Measurements from ENCODE around the gene IL1RAPL1. TPM values are rescaled to one million over a fixed set of nuclear protein-coding genes. Genes with fewer than 3 reads are reported as not detected.

Gene IL1RAPL1
- total and polyA plus RNA-seq, 2 donors (not counting 3 experiments of a cell fraction or from before 2014, with no cell fraction given) = 0.79 to 1.3 TPM

- dilution Hi-C loops (cut with MboI; ENCODE audit: extremely low pct_ligation_motif_present, low sequenced_read_pairs) = no loop called here
- ChIA-PET POLR2A (no interaction called here), CTCF (no interaction called here)
- Histone ChIP-seq H3K4me3 (replicated peaks in 1 of 3; ENCODE audit: insufficient read depth in 1 of 3, low read depth in 1 of 3, low read length in 3 of 3) (no peak overlapping the region), H3K9me1 (replicated peaks; ENCODE audit: control insufficient read depth, extremely low read depth, insufficient read depth, low read length) (no peaks in the 10 kb centered on the region), H3K79me2 (ENCODE audit: control insufficient read depth, insufficient read depth, low read length) (no peaks in the 10 kb centered on the region), H3K27me3 (ENCODE audit: control insufficient read depth in 2 of 2, insufficient read depth in 2 of 2, low read length in 2 of 2) (no peaks in the 10 kb centered on the region), H2AFZ (ENCODE audit: low read depth, low read length) (no peak overlapping the region), H3K9me3 (replicated peaks; ENCODE audit: control insufficient read depth, insufficient read depth, low read length) (no peaks in the 10 kb centered on the region), H3K27ac (ENCODE audit: insufficient read depth, low read depth, low read length) (no peak overlapping the region), H3K9ac (replicated peaks; ENCODE audit: extremely low read depth, insufficient read depth, low read length) (no peak overlapping the region), H3K4me1 (ENCODE audit: control insufficient read depth, extremely low read depth, insufficient read depth, low read length) (peaks cover 7% of the 10 kb centered on the region), H4K20me1 (replicated peaks; ENCODE audit: control insufficient read depth, extremely low read depth, insufficient read depth, low read length) (no peaks in the 10 kb centered on the region), H3K36me3 (ENCODE audit: control insufficient read depth in 2 of 2, extremely low read depth in 1 of 2, insufficient read depth in 2 of 2, low read length in 2 of 2) (no peaks in the 10 kb centered on the region), H3K4me2 (ENCODE audit: insufficient read depth, low read length) (no peak overlapping the region)
- no TSS peak for BruUV-seq (replicated peaks)
- TF ChIP-seq, protein P1, sequence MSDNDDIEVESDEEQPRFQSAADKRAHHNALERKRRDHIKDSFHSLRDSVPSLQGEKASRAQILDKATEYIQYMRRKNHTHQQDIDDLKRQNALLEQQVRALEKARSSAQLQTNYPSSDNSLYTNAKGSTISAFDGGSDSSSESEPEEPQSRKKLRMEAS (IDR thresholded peaks at IDR 0.05; ENCODE audit: insufficient read depth, insufficient read length) = no peak
- no peak for TF ChIP-seq POLR2AphosphoS5 (IDR thresholded peaks at IDR 0.05; ENCODE audit: insufficient read depth, low read depth, low read length)
- TF ChIP-seq MYC (IDR thresholded peaks at IDR 0.05; ENCODE audit: low read depth, low read length) = no peak
- no peak for TF ChIP-seq JUN (IDR thresholded peaks at IDR 0.05; ENCODE audit: borderline replicate concordance, insufficient read depth, insufficient read length, low read depth)
- no peak for TF ChIP-seq GATA2 (IDR thresholded peaks at IDR 0.05; ENCODE audit: insufficient read depth, insufficient read length, low read depth, low read length)
- no peak for TF ChIP-seq EZH2 (IDR thresholded peaks at IDR 0.05; ENCODE audit: borderline replicate concordance, low read depth, low read length, severe bottlenecking)
- TF ChIP-seq POLR2A (IDR thresholded peaks at IDR 0.05; ENCODE audit: low read depth, low read length) = no peak
- TF ChIP-seq FOS (IDR thresholded peaks at IDR 0.05; ENCODE audit: borderline replicate concordance, insufficient read depth, low read length) = no peak
- no peak for TF ChIP-seq CTCF (IDR thresholded peaks at IDR 0.05; ENCODE audit: extremely low read depth in 1 of 2, insufficient read depth in 1 of 2, low read depth in 1 of 2, low read length in 2 of 2)
- FAIRE-seq (no peak), DNase-seq (ENCODE audit: low read depth, low spot score) (no peak)
- intact Hi-C loops (cut with micrococcal nuclease) = no loop called here
These were observed 860.6 kb downstream of the IL1RAPL1 start for GRCh38 chrX:29447867-29448266.

All from endothelial cell of umbilical vein (primary cell).